WERI-Rb-1 (cell line): Measurements from ENCODE around the gene NOTCH2.

ENCODE experiments used
- DNase-seq: peaks from one replicate; pipeline ENCODE4 v3.0.0-alpha.2; 2020
- H3K27ac ChIP-seq: fragments of 250-450 bp; sonication (Bioruptor Pico); 2 replicates; pipeline ENCODE4 v1.5.1; 2020; ENCODE audit warnings: mild to moderate bottlenecking, moderate library complexity
- H3K27me3 ChIP-seq: fragments of 250-450 bp; sonication (Bioruptor Pico); 2 replicates; pipeline ENCODE4 v1.5.1; 2021; ENCODE audit warnings: mild to moderate bottlenecking, low read depth, moderate library complexity; ENCODE audit not compliant: insufficient read depth, severe bottlenecking
- H3K36me3 ChIP-seq: fragments of 250-450 bp; sonication (Bioruptor Pico); 2 replicates; pipeline ENCODE4 v1.5.1; 2020; ENCODE audit warnings: mild to moderate bottlenecking, moderate library complexity
- H3K4me3 ChIP-seq: 2 replicates; pipeline ENCODE4 v1.5.1; 2011; ENCODE audit warnings: low read depth, mild to moderate bottlenecking, control low read depth, low read length
- H3K9me3 ChIP-seq: fragments of 250-450 bp; sonication (Bioruptor Pico); 2 replicates; pipeline ENCODE4 v1.5.1; 2021; ENCODE audit warnings: mild to moderate bottlenecking, moderate library complexity; ENCODE audit not compliant: severe bottlenecking
- TF ChIP-seq, protein P1 (sequence below): IDR thresholded peaks from 2 replicates; pipeline ENCODE4 v1.5.1; 2011; ENCODE audit warnings: low read depth, mild to moderate bottlenecking, control low read depth, inconsistent platforms, low read length

NOTCH2 gene

DNA sequence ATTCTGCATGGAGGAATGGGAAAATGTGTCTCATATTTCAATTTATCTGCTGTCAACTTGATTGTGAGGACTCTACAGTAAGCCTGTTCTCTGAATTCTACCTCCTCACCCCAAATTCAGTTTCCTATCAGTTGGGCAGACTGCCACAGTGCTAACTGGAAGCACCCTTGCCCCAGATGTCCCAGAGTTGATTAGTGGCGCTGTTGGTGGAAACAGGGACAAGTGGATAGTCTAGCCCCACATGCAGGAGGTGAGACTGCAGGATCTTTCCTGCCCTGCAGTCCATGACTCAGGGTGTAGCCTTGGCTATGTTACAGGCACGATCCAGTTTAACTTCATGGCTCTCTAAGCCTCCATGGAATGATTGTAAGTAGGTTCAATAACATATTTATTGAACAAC is 195.3 kb downstream of the NOTCH2 start:
- no peak overlapping the region for H3K27ac ChIP-seq
- H3K9me3 ChIP-seq = no peaks in the 10 kb centered on the region
- no peak overlapping the region for H3K4me3 ChIP-seq
- no peak for DNase-seq
- H3K36me3 ChIP-seq = no peaks in the 10 kb centered on the region
- TF ChIP-seq, protein P1, sequence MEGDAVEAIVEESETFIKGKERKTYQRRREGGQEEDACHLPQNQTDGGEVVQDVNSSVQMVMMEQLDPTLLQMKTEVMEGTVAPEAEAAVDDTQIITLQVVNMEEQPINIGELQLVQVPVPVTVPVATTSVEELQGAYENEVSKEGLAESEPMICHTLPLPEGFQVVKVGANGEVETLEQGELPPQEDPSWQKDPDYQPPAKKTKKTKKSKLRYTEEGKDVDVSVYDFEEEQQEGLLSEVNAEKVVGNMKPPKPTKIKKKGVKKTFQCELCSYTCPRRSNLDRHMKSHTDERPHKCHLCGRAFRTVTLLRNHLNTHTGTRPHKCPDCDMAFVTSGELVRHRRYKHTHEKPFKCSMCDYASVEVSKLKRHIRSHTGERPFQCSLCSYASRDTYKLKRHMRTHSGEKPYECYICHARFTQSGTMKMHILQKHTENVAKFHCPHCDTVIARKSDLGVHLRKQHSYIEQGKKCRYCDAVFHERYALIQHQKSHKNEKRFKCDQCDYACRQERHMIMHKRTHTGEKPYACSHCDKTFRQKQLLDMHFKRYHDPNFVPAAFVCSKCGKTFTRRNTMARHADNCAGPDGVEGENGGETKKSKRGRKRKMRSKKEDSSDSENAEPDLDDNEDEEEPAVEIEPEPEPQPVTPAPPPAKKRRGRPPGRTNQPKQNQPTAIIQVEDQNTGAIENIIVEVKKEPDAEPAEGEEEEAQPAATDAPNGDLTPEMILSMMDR = no peak
- H3K27me3 ChIP-seq = no peaks in the 10 kb centered on the region

DNA sequence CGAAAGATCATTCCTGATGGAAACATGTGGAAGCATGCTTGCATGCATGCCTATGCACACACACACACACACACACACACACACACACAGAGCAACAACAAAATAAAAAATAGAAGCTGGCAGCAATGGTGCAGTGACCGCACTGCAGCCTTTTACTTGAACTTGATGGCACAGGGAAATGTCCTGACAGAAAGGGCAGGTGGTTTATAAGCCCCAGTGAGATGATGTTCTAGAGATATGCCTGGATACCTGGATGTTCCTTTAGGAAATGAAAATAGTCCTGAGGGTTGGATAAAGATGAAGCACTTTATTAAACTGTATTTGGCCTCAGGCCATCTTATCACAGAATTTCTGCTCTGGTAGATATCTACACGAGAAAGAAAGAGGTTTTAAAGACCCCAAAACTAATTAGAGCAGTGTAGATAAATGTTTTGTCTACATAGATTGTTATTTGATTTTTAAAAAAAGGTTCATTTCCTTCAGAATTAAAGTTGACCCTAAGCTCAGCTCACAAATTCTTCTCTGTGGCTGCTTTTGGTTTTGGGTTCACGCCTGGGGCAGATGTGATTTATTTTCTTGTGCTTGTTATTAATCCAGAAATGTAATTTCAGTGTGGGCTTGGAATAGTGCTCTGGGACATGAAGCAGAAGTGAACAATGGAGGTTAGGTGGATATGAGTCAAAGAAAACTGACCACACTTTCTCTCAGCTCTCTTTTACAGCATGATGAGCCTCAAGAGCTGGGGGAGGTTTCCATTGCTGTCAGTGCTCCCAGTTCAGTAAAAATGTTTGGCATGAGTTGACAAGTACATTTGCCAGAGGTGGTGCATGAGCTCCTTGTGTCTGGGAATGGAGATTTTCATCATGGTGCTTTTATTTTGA is 196.1 kb downstream of the NOTCH2 start:
- TF ChIP-seq, protein P1 = no peak
- no peaks in the 10 kb centered on the region for H3K9me3 ChIP-seq
- DNase-seq = no peak
- no peaks in the 10 kb centered on the region for H3K36me3 ChIP-seq
- no peaks in the 10 kb centered on the region for H3K27me3 ChIP-seq
- no peak overlapping the region for H3K4me3 ChIP-seq
- H3K27ac ChIP-seq = no peak overlapping the region

DNA sequence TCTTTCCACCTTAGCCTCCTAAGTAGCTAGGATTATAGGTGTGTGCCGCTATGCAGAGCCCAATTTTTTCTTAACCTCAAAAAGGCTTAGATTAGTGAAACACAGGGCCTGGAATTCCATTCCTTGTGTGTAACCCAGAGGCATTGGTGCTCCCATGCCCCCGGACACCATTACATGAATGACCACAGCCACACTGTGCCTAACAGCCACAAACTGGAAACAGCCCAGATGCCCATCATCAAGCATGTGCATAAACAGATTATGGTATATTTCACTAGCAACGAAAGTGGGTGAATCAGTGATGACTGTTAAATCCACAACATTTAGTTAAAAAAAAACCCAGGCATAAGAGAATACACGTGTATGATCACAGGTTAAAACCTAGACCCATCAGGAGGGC is 197.6 kb downstream of the NOTCH2 start:
- Histone ChIP-seq H3K27ac (no peak overlapping the region), H3K27me3 (no peaks in the 10 kb centered on the region), H3K4me3 (no peak overlapping the region), H3K9me3 (no peaks in the 10 kb centered on the region), H3K36me3 (no peaks in the 10 kb centered on the region)
- no peak for DNase-seq
- TF ChIP-seq, protein P1 = no peak

DNA sequence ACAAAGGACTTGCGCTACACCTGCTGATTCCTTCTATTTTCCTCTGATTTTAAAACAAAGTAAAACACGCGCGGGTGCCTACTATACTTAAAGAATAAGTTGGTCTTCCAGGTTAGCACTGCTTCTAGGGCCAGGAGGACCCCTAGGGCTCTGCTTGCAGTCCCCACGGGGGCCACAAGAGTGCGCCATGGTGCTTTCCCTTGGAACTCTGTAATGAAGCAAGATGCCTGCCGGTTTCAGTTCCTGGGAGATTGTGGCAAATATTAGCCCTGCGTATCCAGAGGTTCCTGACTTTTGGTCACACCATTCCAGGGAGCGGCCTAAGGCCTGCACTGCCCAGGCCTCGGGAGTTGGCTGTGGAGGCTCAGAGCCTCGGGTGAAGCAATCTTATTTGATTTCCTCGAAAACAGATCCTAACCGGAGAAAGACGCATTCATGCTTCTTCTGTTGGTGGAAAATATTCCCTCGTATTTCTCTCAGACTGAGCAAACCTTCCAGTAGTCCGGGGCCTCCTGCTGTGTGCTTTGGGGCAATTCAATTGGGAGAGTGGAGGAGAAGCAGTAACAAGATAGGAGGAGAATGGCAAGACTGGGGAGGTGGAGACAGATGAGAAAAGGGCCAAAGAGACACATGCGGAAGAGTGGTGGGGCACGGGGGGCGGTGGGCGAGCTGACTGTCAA is 198.4 kb downstream of the NOTCH2 start:
- Histone ChIP-seq H3K36me3 (no peaks in the 10 kb centered on the region), H3K27ac (no peak overlapping the region), H3K27me3 (no peaks in the 10 kb centered on the region), H3K4me3 (no peak overlapping the region), H3K9me3 (no peaks in the 10 kb centered on the region)
- DNase-seq = peak; percentile 85
- TF ChIP-seq, protein P1 = peak; percentile 92

DNA sequence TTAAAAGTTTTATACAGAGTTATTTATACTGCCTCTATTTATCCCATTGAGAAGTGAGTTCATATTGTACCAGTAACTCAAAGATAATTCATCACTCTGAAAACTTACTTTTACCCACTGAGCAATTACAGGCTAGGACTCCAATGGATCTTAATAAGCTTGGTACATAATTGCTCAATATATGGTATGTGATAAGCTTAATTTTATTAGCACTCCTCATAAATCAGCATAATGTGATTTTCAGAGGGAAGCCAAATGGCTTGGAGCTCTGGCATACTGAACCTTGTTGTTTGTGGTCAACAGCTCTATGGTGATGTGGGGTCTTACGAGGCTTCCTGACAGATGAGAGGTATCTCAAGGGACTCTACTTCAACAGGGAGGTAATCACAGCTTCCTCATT is 199.5 kb downstream of the NOTCH2 start:
- TF ChIP-seq, protein P1 = no peak
- no peaks in the 10 kb centered on the region for H3K27me3 ChIP-seq
- H3K9me3 ChIP-seq = no peaks in the 10 kb centered on the region
- no peak for DNase-seq
- H3K27ac ChIP-seq = no peak overlapping the region
- H3K4me3 ChIP-seq = no peak overlapping the region
- no peaks in the 10 kb centered on the region for H3K36me3 ChIP-seq
